K562 (cell line): Measurements from ENCODE around the gene NDUFB10. TPM values are rescaled to one million over a fixed set of nuclear protein-coding genes. Genes with fewer than 3 reads are reported as not detected.

Experiments
- ATAC-seq: fragments of 200-7000 bp; cut with Tn5 transposase; 3 replicates; pipeline ENCODE4 v1.9.1; 2020; ENCODE audit warnings: moderate library complexity
- BruUV-seq: library from RNA; stranded (reverse); fragments of 400-500 nt; replicated peaks from 2 replicates; lab custom pipeline; 2021; lab: Mats Ljungman, UMichigan
- CTCF ChIA-PET: fragments of 300-600 bp; formaldehyde crosslinking; extraction: SDS; loops from one replicate; lab custom pipeline; 2021; ENCODE audit warnings: low intra/inter-chr PET ratio; lab: Yijun Ruan, JAX
- POLR2A ChIA-PET: fragments of 300-600, 350-650 bp; sonication (Branson Sonifier 250); formaldehyde crosslinking; extraction: SDS; loops from one replicate; lab custom pipeline; 2021; ENCODE audit warnings: antibody characterized with exemption, inconsistent platforms; lab: Yijun Ruan, JAX
- DNase-seq, 4 experiments: peaks; one replicate each; pipeline versions ENCODE4 v3.0.0 to v3.0.0-alpha.2; 2011 to 2018; ENCODE audit warnings: low spot score in 3 of 4, mixed read lengths in 3 of 4; ENCODE audit errors: extremely low read depth in 1 of 4
- FAIRE-seq: peaks from 2 replicates; lab custom pipeline; 2011; peaks lifted over from hg19 to GRCh38; lab: Jason Lieb, UNC
- H2AFZ ChIP-seq: 2 replicates; pipeline ENCODE4 v1.6.0; 2011; ENCODE audit warnings: low read depth, low read length, control low read depth, inconsistent platforms
- H3K27ac ChIP-seq: fragments of 200-600 bp; 3 replicates; pipeline ENCODE4 v1.8.0; 2011; ENCODE audit warnings: low read depth, mild to moderate bottlenecking, control low read depth, inconsistent platforms, low read length, moderate library complexity, mixed read lengths; ENCODE audit errors: extremely low read depth
- H3K27me3 ChIP-seq, 2 experiments: fragments of 300-600 bp in 1 of 2; 2 replicates in 1 of 2; 3 replicates in 1 of 2; pipeline versions ENCODE4 v1.6.0 to v1.8.0; 2011; ENCODE audit warnings: inconsistent platforms in 2 of 2, low read length in 2 of 2, mild to moderate bottlenecking in 1 of 2, mixed read lengths in 1 of 2, moderate library complexity in 1 of 2; ENCODE audit not compliant: control insufficient read depth in 2 of 2, insufficient read depth in 2 of 2
- H3K36me3 ChIP-seq: fragments of 300-600 bp; 3 replicates; pipeline ENCODE4 v1.8.0; 2011; ENCODE audit warnings: mild to moderate bottlenecking, low read length, inconsistent platforms; ENCODE audit not compliant: control insufficient read depth, insufficient read depth
- H3K4me1 ChIP-seq, 2 experiments: fragments of 200-600 bp in 1 of 2; replicated peaks in 1 of 2; 2 replicates in 1 of 2; 3 replicates in 1 of 2; pipeline versions ENCODE4 v1.5.1 to v1.8.0; 2011; ENCODE audit warnings: inconsistent platforms in 2 of 2, low read length in 2 of 2, mild to moderate bottlenecking in 1 of 2, mixed read lengths in 1 of 2, moderate library complexity in 1 of 2; ENCODE audit not compliant: control insufficient read depth in 2 of 2, insufficient read depth in 2 of 2
- H3K4me2 ChIP-seq: 2 replicates; pipeline ENCODE4 v1.6.1; 2011; ENCODE audit warnings: low read length, control low read depth, inconsistent platforms, mixed read lengths; ENCODE audit not compliant: insufficient read depth
- H3K4me3 ChIP-seq: fragments of 200-600 bp; sonication (generic), shearing (Covaris generic); 2 replicates; pipeline ENCODE4 v1.5.1; 2016; ENCODE audit warnings: control low read depth, inconsistent platforms
- H3K79me2 ChIP-seq: fragments of 200-600 bp; 3 replicates; pipeline ENCODE4 v1.8.0; 2011; ENCODE audit warnings: low read length, inconsistent platforms; ENCODE audit not compliant: control insufficient read depth, insufficient read depth
- H3K9ac ChIP-seq, 2 experiments: 2 replicates each; pipeline versions ENCODE4 v1.6.0 to v1.6.1; 2011; ENCODE audit warnings: low read depth in 2 of 2, low read length in 2 of 2, control low read depth in 1 of 2, inconsistent platforms in 1 of 2, mild to moderate bottlenecking in 1 of 2, mixed read lengths in 1 of 2; ENCODE audit not compliant: insufficient read depth in 1 of 2
- H3K9me1 ChIP-seq: one replicate; pipeline ENCODE4 v1.6.0; 2011; ENCODE audit warnings: inconsistent platforms, mild to moderate bottlenecking, low read length, moderate library complexity; ENCODE audit not compliant: control insufficient read depth, insufficient read depth
- H3K9me3 ChIP-seq: replicated peaks from 2 replicates; pipeline ENCODE4 v1.5.1; 2011; ENCODE audit warnings: low read depth, low read length, inconsistent platforms; ENCODE audit not compliant: control insufficient read depth, insufficient read depth
- H4K20me1 ChIP-seq: replicated peaks from 2 replicates; pipeline ENCODE4 v1.6.1; 2011; ENCODE audit warnings: low read length, inconsistent platforms, mixed read lengths; ENCODE audit not compliant: control insufficient read depth, insufficient read depth
- AFF4 ChIP-seq: sonication (generic); formaldehyde crosslinking; IDR thresholded peaks from 2 replicates; pipeline ENCODE4 v1.8.0; 2023; ENCODE audit warnings: mild to moderate bottlenecking, missing genetic modification reagents
- C11orf30 ChIP-seq: fragments of 450-650 bp; IDR thresholded peaks from 2 replicates; pipeline ENCODE4 v1.6.1; 2016; ENCODE audit warnings: low read depth, mild to moderate bottlenecking
- GATAD2A ChIP-seq: fragments of 450-650 bp; IDR thresholded peaks from 2 replicates; pipeline ENCODE4 v1.6.1; 2017
- HMGN3 ChIP-seq: IDR thresholded peaks from 2 replicates; pipeline ENCODE4 v1.6.1; 2011; ENCODE audit warnings: borderline replicate concordance, low read depth, mild to moderate bottlenecking, mixed read lengths, low read length; ENCODE audit not compliant: insufficient read length; ENCODE audit errors: extremely low read depth
- ID3 ChIP-seq, 2 experiments: fragments of 250-450 bp in 1 of 2; fragments of 450-650 bp in 1 of 2; sonication (Bioruptor Pico) in 1 of 2; IDR thresholded peaks; 2 replicates each; pipeline versions ENCODE4 v1.6.1 to v1.8.0; 2016 to 2021; ENCODE audit warnings: mild to moderate bottlenecking in 2 of 2, moderate library complexity in 2 of 2, missing compliant biosample characterization in 1 of 2, missing genetic modification characterization in 1 of 2
- MBD1 ChIP-seq: fragments of 250-450 bp; sonication (Bioruptor Pico); IDR thresholded peaks from 2 replicates; pipeline ENCODE4 v1.8.0; 2022; ENCODE audit warnings: inconsistent platforms
- NELFE ChIP-seq: IDR thresholded peaks from 2 replicates; pipeline ENCODE4 v1.6.1; 2011; ENCODE audit warnings: mild to moderate bottlenecking; ENCODE audit not compliant: insufficient read depth, insufficient read length
- PREB ChIP-seq: sonication (generic); formaldehyde crosslinking; IDR thresholded peaks from 2 replicates; pipeline ENCODE4 v1.8.1; 2023; ENCODE audit warnings: mild to moderate bottlenecking, missing genetic modification reagents
- TCFL5 ChIP-seq: fragments of 250-450 bp; sonication (Bioruptor Pico); conservative IDR thresholded peaks from 2 replicates; pipeline ENCODE4 v1.6.1; 2021; ENCODE audit warnings: mild to moderate bottlenecking, moderate library complexity, matching md5 sums
- ZNF512 ChIP-seq: IDR thresholded peaks from 2 replicates; pipeline ENCODE4 v1.6.1; 2016; ENCODE audit warnings: missing genetic modification characterization, missing compliant biosample characterization
- WGBS: fragments of 100-300 bp; shearing (Covaris generic); methylation state at CpG from one replicate; pipeline ENCODE4 v1.1.6; 2016; ENCODE audit warnings: low coverage, mixed read lengths; ENCODE audit not compliant: insufficient coverage; ENCODE audit errors: missing lambda C conversion rate; 5-methylcytosine and 5-hydroxymethylcytosine counted together
- in situ Hi-C: fragments of 300-500 bp; cut with MboI; formaldehyde crosslinking; loops from 4 replicates; pipeline ENCODE4 v1.15.0; 2018; ENCODE audit warnings: inconsistent platforms, mixed read lengths
- intact Hi-C: fragments of 100-400 bp; cut with micrococcal nuclease; formaldehyde crosslinking; loops from 2 replicates; pipeline ENCODE4 v1.14.2; 2022
- polyA plus RNA-seq, 8 experiments: library from polyadenylated mRNA; depleted of rRNA in 4 of 8; stranded (reverse) in 5 of 8; unstranded in 3 of 8; fragments of >200 nt; fragmentation: Nextera tagmentation in 2 of 8; fragmentation: Illumina TruSeq in 1 of 8; extraction: Ambion mirVana in 2 of 8; extraction: Trizol in 1 of 8; gene quantifications; 2 replicates each; pipeline versions ENCODE4 v1.2.1 to v1.2.3, GENCODE V29; 2011 to 2014; ENCODE audit warnings: inconsistent platforms in 1 of 8, missing spikeins in 1 of 8
- total RNA-seq, 7 experiments: library from RNA; depleted of rRNA in 6 of 7; stranded (reverse); fragments of >200 nt in 6 of 7; fragmentation: Illumina TruSeq in 2 of 7; extraction: Trizol in 2 of 7; gene quantifications; 2 replicates each; pipeline versions ENCODE4 v1.2.1 to v1.2.3, GENCODE V29; 2011 to 2021; ENCODE audit warnings: low replicate concordance in 1 of 7

The NDUFB10 gene
- total and polyA plus RNA-seq, 9 of the 15 experiments (the other 6 are each of a cell fraction or from before 2014, with no cell fraction given) = 69.3 to 527 (median 161) TPM

- peak overlapping the region; percentile 70 for H3K4me3 ChIP-seq
- H3K79me2 ChIP-seq = peaks cover 16% of the 10 kb centered on the region
- BruUV-seq = TSS peak; percentile 68
- POLR2A ChIA-PET = interaction anchor here (0.6 to 10.2 kb wide), 8 partner anchors 8 to 32 kb away, joined by 3 to 103 read pairs (median 4); partner anchors contain the start of genes RNF151, RPS2 and TBL3
- ATAC-seq = peak; percentile 25
- H3K4me2 ChIP-seq = peak overlapping the region; percentile 82
- intact Hi-C loops = no loop called here
- WGBS = 2% methylated on average over 47 of the region's 58 CpGs
- peaks cover 6 to 73% of the 10 kb centered on the region in 2 experiments; a peak in 4 of 5 replicates for H3K4me1 ChIP-seq
- CTCF ChIA-PET = interaction anchor here (0.7 kb wide), 1 partner anchor 197 kb away, joined by 3 read pairs; no protein-coding TSS in a partner anchor
- H3K27ac ChIP-seq = peak overlapping the region; percentile 73
- H4K20me1 ChIP-seq = no peaks in the 10 kb centered on the region
- DNase-seq = peak; percentile 46 to 72 (median 64)
- no peaks in the 10 kb centered on the region for H3K9me1 ChIP-seq
- FAIRE-seq = peak; percentile 65
- peak overlapping the region; percentile 82 for H2AFZ ChIP-seq
- peaks cover 24% of the 10 kb centered on the region; the same call in 1 of the 3 replicates for H3K36me3 ChIP-seq
- peak overlapping the region; percentile 67 to 98 for H3K9ac ChIP-seq
- H3K9me3 ChIP-seq = no peaks in the 10 kb centered on the region
- H3K27me3 ChIP-seq = no peaks in the 10 kb centered on the region
- in situ Hi-C loops = no loop called here
- TF ChIP-seq ZNF512 (no peak), PREB (no peak), MBD1 (CRISPR knock-in tag) (no peak), AFF4 (no peak), GATAD2A (no peak), HMGN3 (peak; percentile 37), ID3 (CRISPR knock-in tag; IDR thresholded peaks at IDR 0.05) (no peak), ID3 (tag; IDR thresholded peaks at IDR 0.05) (0 out of 2 replicates have a peak, but pooled peaks have one; percentile 25), NELFE (no peak), C11orf30 (no peak; the same call in 1 of the 2 replicates), TCFL5 (CRISPR knock-in tag) (no peak)
Measured at GRCh38 chr16:1984347-1985225, 25.2 kb downstream of the NDUFB10 start.
